Measurements from ENCODE around the gene ABHD8. TPM values are rescaled to one million over a fixed set of nuclear protein-coding genes. Genes with fewer than 3 reads are reported as not detected.
A peak's percentile ranks its signal among the peaks of the same experiment; 100 is the strongest.

Gene ABHD8
- total and polyA plus RNA-seq, 2 of the 13 experiments (the other 11 are each of a cell fraction or from before 2014, with no cell fraction given): 6.3 to 7.2 TPM

- TF ChIP-seq ZBTB40 (IDR thresholded peaks at IDR 0.05) (no peak), ZBTB40 (CRISPR knock-in tag; IDR thresholded peaks at IDR 0.05) (no peak), ZNF780A (CRISPR knock-in tag; IDR thresholded peaks at IDR 0.05) (no peak), SP140L (CRISPR knock-in tag; IDR thresholded peaks at IDR 0.05; ENCODE audit: borderline replicate concordance) (no peak), ESRRA (CRISPR knock-in tag; IDR thresholded peaks at IDR 0.05; ENCODE audit: low read depth) (no peak), PPARG (CRISPR knock-in tag; conservative IDR thresholded peaks at IDR 0.05) (0 out of 2 replicates have a peak, but pooled peaks have one; percentile 17), RAD51 (IDR thresholded peaks at IDR 0.05; ENCODE audit: borderline replicate concordance) (no peak), ZNF33A (CRISPR knock-in tag; IDR thresholded peaks at IDR 0.05; ENCODE audit: borderline replicate concordance) (no peak), TBL1XR1 (IDR thresholded peaks at IDR 0.05; ENCODE audit: borderline replicate concordance, low read length, partially characterized antibody) (no peak), EEA1 (CRISPR knock-in tag; IDR thresholded peaks at IDR 0.05; ENCODE audit: borderline replicate concordance) (peak; percentile 41; the same call in 1 of the 2 replicates), KDM1A (CRISPR knock-in tag; IDR thresholded peaks at IDR 0.05) (peak; percentile 26; the same call in 1 of the 2 replicates)
- TF ChIP-seq, protein P1, sequence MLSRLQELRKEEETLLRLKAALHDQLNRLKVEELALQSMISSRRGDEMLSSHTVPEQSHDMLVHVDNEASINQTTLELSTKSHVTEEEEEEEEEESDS (CRISPR knock-in tag; IDR thresholded peaks at IDR 0.05; ENCODE audit: borderline replicate concordance): no peak
- TF ChIP-seq, protein P2, sequence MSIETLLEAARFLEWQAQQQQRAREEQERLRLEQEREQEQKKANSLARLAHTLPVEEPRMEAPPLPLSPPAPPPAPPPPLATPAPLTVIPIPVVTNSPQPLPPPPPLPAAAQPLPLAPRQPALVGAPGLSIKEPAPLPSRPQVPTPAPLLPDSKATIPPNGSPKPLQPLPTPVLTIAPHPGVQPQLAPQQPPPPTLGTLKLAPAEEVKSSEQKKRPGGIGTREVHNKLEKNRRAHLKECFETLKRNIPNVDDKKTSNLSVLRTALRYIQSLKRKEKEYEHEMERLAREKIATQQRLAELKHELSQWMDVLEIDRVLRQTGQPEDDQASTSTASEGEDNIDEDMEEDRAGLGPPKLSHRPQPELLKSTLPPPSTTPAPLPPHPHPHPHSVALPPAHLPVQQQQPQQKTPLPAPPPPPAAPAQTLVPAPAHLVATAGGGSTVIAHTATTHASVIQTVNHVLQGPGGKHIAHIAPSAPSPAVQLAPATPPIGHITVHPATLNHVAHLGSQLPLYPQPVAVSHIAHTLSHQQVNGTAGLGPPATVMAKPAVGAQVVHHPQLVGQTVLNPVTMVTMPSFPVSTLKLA (IDR thresholded peaks at IDR 0.05): no peak
Observed at GRCh38 chr19:17242431-17243208, 60.6 kb downstream of the ABHD8 start (continued).
